Peyer's patch (tissue), 4 donors: ENCODE measurements around the gene MYOCD.

Experiments used
- POLR2A ChIP-seq, 2 donors: fragments of 450-650 bp; IDR thresholded peaks; one replicate each; pipeline ENCODE4 v1.5.1; 2017; ENCODE audit warnings: antibody characterized with exemption in 2 of 2, mild to moderate bottlenecking in 2 of 2, moderate library complexity in 2 of 2
- TF ChIP-seq, protein P1 (sequence below), 6 experiments: fragments of 450-650 bp in 4 of 6; fragments of 200-600 bp in 2 of 6; sonication (generic) in 1 of 6; IDR thresholded peaks; one replicate each; pipeline ENCODE4 v1.5.1; 2017 to 2019; ENCODE audit warnings: antibody characterized with exemption in 6 of 6, mild to moderate bottlenecking in 3 of 6, moderate library complexity in 1 of 6

DNA sequence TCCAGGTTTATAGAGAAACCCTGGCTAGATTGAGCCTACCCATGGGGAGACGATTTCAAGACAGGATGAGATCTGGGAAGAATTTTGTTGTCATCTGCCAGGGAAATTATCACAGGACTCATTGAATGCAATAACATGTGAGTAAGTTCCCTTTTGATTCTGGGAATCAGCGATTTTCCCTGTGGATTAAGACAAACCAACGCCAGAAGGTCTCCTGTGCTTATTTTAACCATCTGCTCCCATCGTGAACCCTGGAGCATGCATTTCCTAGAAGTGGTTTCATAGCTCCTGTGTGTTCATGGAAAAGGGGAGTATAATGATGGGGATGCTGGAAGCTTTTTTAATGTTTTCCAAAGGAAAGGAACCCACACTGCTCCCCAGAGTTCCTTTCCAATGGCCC is 102.6 kb downstream of the MYOCD start:
- TF ChIP-seq, protein P1, sequence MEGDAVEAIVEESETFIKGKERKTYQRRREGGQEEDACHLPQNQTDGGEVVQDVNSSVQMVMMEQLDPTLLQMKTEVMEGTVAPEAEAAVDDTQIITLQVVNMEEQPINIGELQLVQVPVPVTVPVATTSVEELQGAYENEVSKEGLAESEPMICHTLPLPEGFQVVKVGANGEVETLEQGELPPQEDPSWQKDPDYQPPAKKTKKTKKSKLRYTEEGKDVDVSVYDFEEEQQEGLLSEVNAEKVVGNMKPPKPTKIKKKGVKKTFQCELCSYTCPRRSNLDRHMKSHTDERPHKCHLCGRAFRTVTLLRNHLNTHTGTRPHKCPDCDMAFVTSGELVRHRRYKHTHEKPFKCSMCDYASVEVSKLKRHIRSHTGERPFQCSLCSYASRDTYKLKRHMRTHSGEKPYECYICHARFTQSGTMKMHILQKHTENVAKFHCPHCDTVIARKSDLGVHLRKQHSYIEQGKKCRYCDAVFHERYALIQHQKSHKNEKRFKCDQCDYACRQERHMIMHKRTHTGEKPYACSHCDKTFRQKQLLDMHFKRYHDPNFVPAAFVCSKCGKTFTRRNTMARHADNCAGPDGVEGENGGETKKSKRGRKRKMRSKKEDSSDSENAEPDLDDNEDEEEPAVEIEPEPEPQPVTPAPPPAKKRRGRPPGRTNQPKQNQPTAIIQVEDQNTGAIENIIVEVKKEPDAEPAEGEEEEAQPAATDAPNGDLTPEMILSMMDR (IDR thresholded peaks at IDR 0.05) = no peak
- no peak for TF ChIP-seq POLR2A (IDR thresholded peaks at IDR 0.05)
